ENCODE results near the gene RUNX2.

DNA sequence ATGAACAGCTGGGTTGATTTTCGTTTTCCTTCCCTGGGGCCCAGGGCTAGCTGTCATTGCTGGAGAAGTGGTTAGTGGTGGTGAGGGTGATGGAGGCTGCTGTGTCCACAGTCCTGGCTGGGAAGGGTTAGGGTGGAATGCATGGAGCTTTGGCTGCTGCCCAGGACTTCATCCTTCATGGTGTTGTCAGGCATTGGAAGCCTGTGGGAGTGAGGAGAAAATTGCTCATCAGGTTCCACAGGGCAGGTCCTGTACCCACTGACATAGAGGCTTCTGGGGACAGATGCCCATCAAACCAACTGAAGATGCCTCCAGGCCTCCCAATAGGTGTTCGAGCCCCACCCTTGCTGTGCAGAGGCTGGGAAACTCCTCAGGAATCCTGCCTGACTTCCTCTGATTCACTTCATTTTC, 312.0 kb downstream of the RUNX2 start:
- TF ChIP-seq EZH2 (IDR thresholded peaks at IDR 0.05; ENCODE audit: borderline replicate concordance) (no peak), CTCF (IDR thresholded peaks at IDR 0.05; ENCODE audit: poor library complexity) (no peak)

Data from hepatocyte (in vitro differentiated cells).